ENCODE results near the gene ATP8B3.
A peak's percentile ranks its signal among the peaks of the same experiment; 100 is the strongest.

The ATP8B3 gene

GRCh38 chr19:1855040-1855827, 43.2 kb upstream of the ATP8B3 start:
- DNase-seq (ENCODE audit: low spot score), result peak; percentile 94
- H3K27ac ChIP-seq, result peak overlapping the region; percentile 98
- ChIA-PET CTCF (no interaction called here), POLR2A (ENCODE audit: low non-redundant PET) (no interaction called here)
- TF ChIP-seq CTCF (conservative IDR thresholded peaks at IDR 0.05; ENCODE audit: low read depth), result 0 out of 2 replicates have a peak, but pooled peaks have one; percentile 5

- no peak for TF ChIP-seq CTCF (conservative IDR thresholded peaks at IDR 0.05; ENCODE audit: low read depth)
- DNase-seq (ENCODE audit: low spot score), result no peak
- H3K27ac ChIP-seq, result peak overlapping the region; percentile 98
- CTCF ChIA-PET, result no interaction called here
- POLR2A ChIA-PET (ENCODE audit: low non-redundant PET), result no interaction called here
Measured at GRCh38 chr19:1854542-1855039, 42.5 kb upstream of the ATP8B3 start.

GRCh38 chr19:1854039-1854541, 42.0 kb upstream of the ATP8B3 start:
- H3K27ac ChIP-seq, result peak overlapping the region; percentile 98
- no peak for TF ChIP-seq CTCF (conservative IDR thresholded peaks at IDR 0.05; ENCODE audit: low read depth)
- DNase-seq (ENCODE audit: low spot score), result no peak
- ChIA-PET CTCF (interaction anchor here (0.6 kb wide), 1 partner anchor 14 kb away, joined by 3 read pairs; no protein-coding TSS in a partner anchor), POLR2A (ENCODE audit: low non-redundant PET) (no interaction called here)

- CTCF ChIA-PET, result interaction anchor here (0.6 kb wide), 1 partner anchor 13 kb away, joined by 3 read pairs; no protein-coding TSS in a partner anchor
- H3K27ac ChIP-seq, result peak overlapping the region; percentile 98
- TF ChIP-seq CTCF (conservative IDR thresholded peaks at IDR 0.05; ENCODE audit: low read depth), result peak; percentile 95
- peak; percentile 73 for DNase-seq (ENCODE audit: low spot score)
- POLR2A ChIA-PET (ENCODE audit: low non-redundant PET), result no interaction called here
Measured at GRCh38 chr19:1853295-1854038, 41.4 kb upstream of the ATP8B3 start.

- ChIA-PET CTCF (no interaction called here), POLR2A (ENCODE audit: low non-redundant PET) (no interaction called here)
- peak overlapping the region; percentile 98 for H3K27ac ChIP-seq
- no peak for DNase-seq (ENCODE audit: low spot score)
- no peak for TF ChIP-seq CTCF (conservative IDR thresholded peaks at IDR 0.05; ENCODE audit: low read depth)
Measured at GRCh38 chr19:1852581-1853128, 40.6 kb upstream of the ATP8B3 start.

Measured in RWPE1 (cell line).